HepG2 (cell line): Measurements from ENCODE around the gene ACSM5. TPM values are rescaled to one million over a fixed set of nuclear protein-coding genes. Genes with fewer than 3 reads are reported as not detected.

ENCODE experiments used
- CENPT ChIP-seq: sonication (generic); formaldehyde crosslinking; IDR thresholded peaks from 2 replicates; pipeline ENCODE4 v1.8.0; 2022; ENCODE audit warnings: low read depth, mild to moderate bottlenecking, moderate library complexity, missing genetic modification reagents
- GATAD1 ChIP-seq: IDR thresholded peaks from 2 replicates; pipeline ENCODE4 v1.6.1; 2016; ENCODE audit warnings: missing genetic modification reagents, missing compliant biosample characterization
- KAT2B ChIP-seq: fragments of 150-350 bp; IDR thresholded peaks from 2 replicates; pipeline ENCODE4 v1.6.1; 2014; ENCODE audit warnings: low read depth, low read length, borderline replicate concordance
- KDM3A ChIP-seq: IDR thresholded peaks from 2 replicates; pipeline ENCODE4 v1.6.1; 2018; ENCODE audit warnings: low read depth, missing compliant biosample characterization
- KDM4B ChIP-seq: sonication (generic); formaldehyde crosslinking; IDR thresholded peaks from 2 replicates; pipeline ENCODE4 v1.4.0; 2020; ENCODE audit warnings: missing genetic modification reagents
- KLF11 ChIP-seq: IDR thresholded peaks from 2 replicates; pipeline ENCODE4 v1.6.1; 2016; ENCODE audit warnings: missing compliant biosample characterization
- MEF2D ChIP-seq: sonication (generic); formaldehyde crosslinking; IDR thresholded peaks from 2 replicates; pipeline ENCODE4 v1.5.1; 2020; ENCODE audit warnings: mild to moderate bottlenecking, missing genetic modification reagents
- NAIF1 ChIP-seq: sonication (generic); formaldehyde crosslinking; IDR thresholded peaks from 2 replicates; pipeline ENCODE4 v1.5.0; 2020; ENCODE audit warnings: mild to moderate bottlenecking, missing genetic modification reagents, borderline replicate concordance
- PITX1 ChIP-seq: sonication (generic); formaldehyde crosslinking; IDR thresholded peaks from 2 replicates; pipeline ENCODE4 v1.5.1; 2020; ENCODE audit warnings: mild to moderate bottlenecking, missing genetic modification reagents
- RELA ChIP-seq: sonication (generic); formaldehyde crosslinking; IDR thresholded peaks from 2 replicates; pipeline ENCODE4 v1.4.0; 2020; ENCODE audit warnings: missing genetic modification reagents
- SP140L ChIP-seq: sonication (generic); formaldehyde crosslinking; IDR thresholded peaks from 2 replicates; pipeline ENCODE4 v1.4.0; 2020; ENCODE audit warnings: missing genetic modification reagents, borderline replicate concordance
- SRY ChIP-seq: sonication (generic); formaldehyde crosslinking; IDR thresholded peaks from 2 replicates; pipeline ENCODE4 v1.8.0; 2022; ENCODE audit warnings: mild to moderate bottlenecking, missing genetic modification reagents
- THAP11 ChIP-seq: IDR thresholded peaks from 2 replicates; pipeline ENCODE4 v1.6.1; 2016; ENCODE audit warnings: missing biosample characterization, missing genetic modification reagents
- TSC22D2 ChIP-seq: sonication (generic); formaldehyde crosslinking; IDR thresholded peaks from 2 replicates; pipeline ENCODE4 v1.5.1; 2020; ENCODE audit warnings: missing genetic modification reagents, mild to moderate bottlenecking, borderline replicate concordance
- YY1 ChIP-seq: IDR thresholded peaks from 2 replicates; pipeline ENCODE4 v1.6.1; 2011; ENCODE audit warnings: low read length, low read depth, moderate library complexity, mild to moderate bottlenecking; ENCODE audit not compliant: insufficient read depth, insufficient replicate concordance
- ZBTB20 ChIP-seq: sonication (generic); formaldehyde crosslinking; IDR thresholded peaks from 2 replicates; pipeline ENCODE4 v1.8.1; 2023; ENCODE audit warnings: missing genetic modification reagents, low read depth, mild to moderate bottlenecking, borderline replicate concordance
- ZBTB37 ChIP-seq: sonication (generic); formaldehyde crosslinking; IDR thresholded peaks from 2 replicates; pipeline ENCODE4 v1.4.0; 2020; ENCODE audit warnings: mild to moderate bottlenecking, missing genetic modification reagents
- ZBTB7A ChIP-seq: sonication (generic); formaldehyde crosslinking; IDR thresholded peaks from 2 replicates; pipeline ENCODE4 v1.8.0; 2022; ENCODE audit warnings: mild to moderate bottlenecking, missing genetic modification reagents
- ZFY ChIP-seq: sonication (generic); formaldehyde crosslinking; IDR thresholded peaks from 2 replicates; pipeline ENCODE4 v1.4.0; 2020; ENCODE audit warnings: missing genetic modification reagents
- ZFYVE20 ChIP-seq: sonication (generic); formaldehyde crosslinking; IDR thresholded peaks from 2 replicates; pipeline ENCODE4 v1.8.0; 2023; ENCODE audit warnings: low read depth, mild to moderate bottlenecking, moderate library complexity, missing genetic modification reagents, borderline replicate concordance
- ZNF180 ChIP-seq: sonication (generic); formaldehyde crosslinking; IDR thresholded peaks from 2 replicates; pipeline ENCODE4 v1.4.0; 2020; ENCODE audit warnings: low read depth, missing genetic modification reagents, borderline replicate concordance
- ZNF280B ChIP-seq: sonication (generic); formaldehyde crosslinking; IDR thresholded peaks from 2 replicates; pipeline ENCODE4 v1.5.0; 2020; ENCODE audit warnings: missing genetic modification reagents, mild to moderate bottlenecking, borderline replicate concordance
- ZNF382 ChIP-seq: sonication (generic); formaldehyde crosslinking; IDR thresholded peaks from 2 replicates; pipeline ENCODE4 v1.5.0; 2020; ENCODE audit warnings: missing genetic modification reagents, mild to moderate bottlenecking, borderline replicate concordance
- ZNF747 ChIP-seq: sonication (generic); formaldehyde crosslinking; IDR thresholded peaks from 2 replicates; pipeline ENCODE4 v1.8.1; 2023; ENCODE audit warnings: missing genetic modification reagents, mild to moderate bottlenecking, borderline replicate concordance
- polyA plus RNA-seq, 8 experiments: library from polyadenylated mRNA; depleted of rRNA in 3 of 8; stranded (reverse) in 7 of 8; unstranded in 1 of 8; fragments of >200 nt; fragmentation: Illumina TruSeq in 4 of 8; extraction: Trizol in 4 of 8; gene quantifications; 2 replicates each; pipeline versions ENCODE4 v1.2.1 to v1.2.3, GENCODE V29; 2011 to 2016; ENCODE audit warnings: low read depth in 4 of 8, missing spikeins in 1 of 8, mixed read lengths in 1 of 8; ENCODE audit not compliant: insufficient read depth in 1 of 8
- total RNA-seq, 5 experiments: library from RNA; depleted of rRNA; stranded (reverse); fragments of >200 nt; fragmentation: Illumina TruSeq; extraction: Trizol; gene quantifications; 2 replicates each; pipeline ENCODE4 v1.2.3, GENCODE V29; 2016; ENCODE audit warnings: low read depth in 1 of 5
- TF ChIP-seq, protein P1 (sequence below): sonication (generic); formaldehyde crosslinking; IDR thresholded peaks from 2 replicates; pipeline ENCODE4 v1.4.0; 2020; ENCODE audit warnings: missing genetic modification reagents, borderline replicate concordance

Gene ACSM5
- total and polyA plus RNA-seq, 2 of the 13 experiments (the other 11 are each of a cell fraction or from before 2014, with no cell fraction given): 9.1 to 15.0 TPM

GRCh38 chr16:20424129-20424866 lies 15.0 kb downstream of the ACSM5 start (continued):
- TF ChIP-seq ZNF280B (CRISPR knock-in tag) (no peak), CENPT (CRISPR knock-in tag) (no peak), ZFYVE20 (no peak), ZNF180 (CRISPR knock-in tag) (no peak), ZNF382 (CRISPR knock-in tag) (no peak), KLF11 (CRISPR knock-in tag) (no peak; the same call in 1 of the 2 replicates), GATAD1 (CRISPR knock-in tag) (peak; percentile 61; the same call in 1 of the 2 replicates), ZBTB37 (CRISPR knock-in tag) (no peak; the same call in 1 of the 2 replicates), NAIF1 (CRISPR knock-in tag) (no peak), ZFY (CRISPR knock-in tag) (0 out of 2 replicates have a peak, but pooled peaks have one; percentile 41), KDM3A (CRISPR knock-in tag) (no peak), KAT2B (no peak), SP140L (CRISPR knock-in tag) (peak; percentile 92), ZBTB7A (CRISPR knock-in tag) (peak; percentile 76; the same call in 1 of the 2 replicates), THAP11 (CRISPR knock-in tag) (peak; percentile 69), ZNF747 (CRISPR knock-in tag) (peak; percentile 83; the same call in 1 of the 2 replicates), KDM4B (0 out of 2 replicates have a peak, but pooled peaks have one; percentile 53), RELA (no peak), YY1 (no peak), MEF2D (CRISPR knock-in tag) (peak; percentile 100), PITX1 (CRISPR knock-in tag) (peak; percentile 97), TSC22D2 (peak; percentile 75; the same call in 1 of the 2 replicates), SRY (CRISPR knock-in tag) (no peak), ZBTB20 (CRISPR knock-in tag) (0 out of 2 replicates have a peak, but pooled peaks have one; percentile 77)
- TF ChIP-seq, protein P1, sequence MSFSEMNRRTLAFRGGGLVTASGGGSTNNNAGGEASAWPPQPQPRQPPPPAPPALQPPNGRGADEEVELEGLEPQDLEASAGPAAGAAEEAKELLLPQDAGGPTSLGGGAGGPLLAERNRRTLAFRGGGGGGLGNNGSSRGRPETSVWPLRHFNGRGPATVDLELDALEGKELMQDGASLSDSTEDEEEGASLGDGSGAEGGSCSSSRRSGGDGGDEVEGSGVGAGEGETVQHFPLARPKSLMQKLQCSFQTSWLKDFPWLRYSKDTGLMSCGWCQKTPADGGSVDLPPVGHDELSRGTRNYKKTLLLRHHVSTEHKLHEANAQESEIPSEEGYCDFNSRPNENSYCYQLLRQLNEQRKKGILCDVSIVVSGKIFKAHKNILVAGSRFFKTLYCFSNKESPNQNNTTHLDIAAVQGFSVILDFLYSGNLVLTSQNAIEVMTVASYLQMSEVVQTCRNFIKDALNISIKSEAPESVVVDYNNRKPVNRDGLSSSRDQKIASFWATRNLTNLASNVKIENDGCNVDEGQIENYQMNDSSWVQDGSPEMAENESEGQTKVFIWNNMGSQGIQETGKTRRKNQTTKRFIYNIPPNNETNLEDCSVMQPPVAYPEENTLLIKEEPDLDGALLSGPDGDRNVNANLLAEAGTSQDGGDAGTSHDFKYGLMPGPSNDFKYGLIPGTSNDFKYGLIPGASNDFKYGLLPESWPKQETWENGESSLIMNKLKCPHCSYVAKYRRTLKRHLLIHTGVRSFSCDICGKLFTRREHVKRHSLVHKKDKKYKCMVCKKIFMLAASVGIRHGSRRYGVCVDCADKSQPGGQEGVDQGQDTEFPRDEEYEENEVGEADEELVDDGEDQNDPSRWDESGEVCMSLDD (CRISPR knock-in tag): no peak; the same call in 1 of the 2 replicates
